ENCODE measurements around the gene PLIN5.

The PLIN5 gene

DNA sequence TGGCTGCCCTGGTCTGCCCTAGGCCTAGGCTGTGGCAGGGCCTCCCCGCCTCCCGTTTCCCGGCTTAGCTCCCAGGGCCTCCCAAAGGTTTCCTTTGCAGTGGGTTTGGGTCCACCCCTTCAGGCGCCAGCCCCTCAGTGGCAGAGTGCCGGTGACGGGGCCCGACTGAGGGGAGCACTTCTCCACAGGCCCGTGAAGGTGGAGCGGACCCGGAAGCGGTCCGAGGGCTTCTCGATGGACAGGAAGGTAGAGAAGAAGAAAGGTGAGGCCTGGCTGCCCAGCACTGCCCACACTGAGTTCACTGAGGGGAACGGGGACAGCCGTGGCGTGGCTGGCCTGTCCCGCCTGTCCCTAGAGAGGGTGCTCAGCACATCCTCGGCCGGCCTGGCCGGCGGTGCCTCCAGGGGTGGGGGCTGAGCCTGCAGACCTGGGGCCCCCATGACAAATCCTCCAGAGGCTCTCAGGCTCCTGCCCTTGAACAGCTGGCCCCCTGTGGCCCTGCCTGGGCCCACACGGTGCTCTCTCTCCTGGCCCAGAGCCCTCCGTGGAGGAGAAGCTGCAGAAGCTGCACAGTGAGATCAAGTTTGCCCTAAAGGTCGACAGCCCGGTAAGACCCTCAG is 37.1 kb downstream of the PLIN5 start:
- Histone ChIP-seq H3K9me3 (no peaks in the 10 kb centered on the region), H3K27me3 (no peaks in the 10 kb centered on the region), H3K4me3 (no peak overlapping the region), H3K36me3 (peaks cover 68 to 98% (median 93%) of the 10 kb centered on the region in 3 donors), H3K27ac (no peak overlapping the region), H3K4me1 (no peaks in the 10 kb centered on the region)
- intact Hi-C loops (cut with DNase I; ENCODE audit: low total_unique reads): no loop called here
- no peak for DNase-seq
- TF ChIP-seq, protein P1, sequence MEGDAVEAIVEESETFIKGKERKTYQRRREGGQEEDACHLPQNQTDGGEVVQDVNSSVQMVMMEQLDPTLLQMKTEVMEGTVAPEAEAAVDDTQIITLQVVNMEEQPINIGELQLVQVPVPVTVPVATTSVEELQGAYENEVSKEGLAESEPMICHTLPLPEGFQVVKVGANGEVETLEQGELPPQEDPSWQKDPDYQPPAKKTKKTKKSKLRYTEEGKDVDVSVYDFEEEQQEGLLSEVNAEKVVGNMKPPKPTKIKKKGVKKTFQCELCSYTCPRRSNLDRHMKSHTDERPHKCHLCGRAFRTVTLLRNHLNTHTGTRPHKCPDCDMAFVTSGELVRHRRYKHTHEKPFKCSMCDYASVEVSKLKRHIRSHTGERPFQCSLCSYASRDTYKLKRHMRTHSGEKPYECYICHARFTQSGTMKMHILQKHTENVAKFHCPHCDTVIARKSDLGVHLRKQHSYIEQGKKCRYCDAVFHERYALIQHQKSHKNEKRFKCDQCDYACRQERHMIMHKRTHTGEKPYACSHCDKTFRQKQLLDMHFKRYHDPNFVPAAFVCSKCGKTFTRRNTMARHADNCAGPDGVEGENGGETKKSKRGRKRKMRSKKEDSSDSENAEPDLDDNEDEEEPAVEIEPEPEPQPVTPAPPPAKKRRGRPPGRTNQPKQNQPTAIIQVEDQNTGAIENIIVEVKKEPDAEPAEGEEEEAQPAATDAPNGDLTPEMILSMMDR (IDR thresholded peaks at IDR 0.05): no peak

- TF ChIP-seq, protein P1 (IDR thresholded peaks at IDR 0.05): no peak
- DNase-seq: no peak
- Histone ChIP-seq H3K27me3 (no peaks in the 10 kb centered on the region), H3K27ac (no peak overlapping the region), H3K9me3 (no peaks in the 10 kb centered on the region), H3K36me3 (peaks cover 70 to 94% (median 87%) of the 10 kb centered on the region in 3 donors), H3K4me1 (no peaks in the 10 kb centered on the region), H3K4me3 (no peak overlapping the region)
- intact Hi-C loops (cut with DNase I; ENCODE audit: low total_unique reads): no loop called here
Measured at GRCh38 chr19:4496304-4496703, 38.7 kb downstream of the PLIN5 start.

GRCh38 chr19:4495471-4495870 is 39.6 kb downstream of the PLIN5 start:
- no peak overlapping the region for H3K27ac ChIP-seq
- H3K4me1 ChIP-seq: no peaks in the 10 kb centered on the region
- TF ChIP-seq, protein P1 (IDR thresholded peaks at IDR 0.05): no peak
- H3K27me3 ChIP-seq: no peaks in the 10 kb centered on the region
- H3K4me3 ChIP-seq: no peak overlapping the region
- H3K36me3 ChIP-seq: peaks cover 65 to 94% (median 80%) of the 10 kb centered on the region in 3 donors
- H3K9me3 ChIP-seq: no peaks in the 10 kb centered on the region
- DNase-seq: no peak
- intact Hi-C loops (cut with DNase I; ENCODE audit: low total_unique reads): no loop called here

GRCh38 chr19:4494691-4495064 is 40.3 kb downstream of the PLIN5 start:
- Histone ChIP-seq H3K36me3 (peaks cover 71 to 94% (median 81%) of the 10 kb centered on the region in 3 donors), H3K4me3 (no peak overlapping the region), H3K4me1 (no peaks in the 10 kb centered on the region), H3K27ac (no peak overlapping the region), H3K27me3 (no peaks in the 10 kb centered on the region), H3K9me3 (no peaks in the 10 kb centered on the region)
- intact Hi-C loops (cut with DNase I; ENCODE audit: low total_unique reads): no loop called here
- TF ChIP-seq, protein P1 (IDR thresholded peaks at IDR 0.05): no peak
- DNase-seq: no peak

GRCh38 chr19:4493929-4494690 is 40.9 kb downstream of the PLIN5 start:
- no peaks in the 10 kb centered on the region for H3K27me3 ChIP-seq
- H3K4me3 ChIP-seq: no peak overlapping the region
- peaks cover 71 to 94% (median 81%) of the 10 kb centered on the region in 3 donors for H3K36me3 ChIP-seq
- H3K4me1 ChIP-seq: no peaks in the 10 kb centered on the region
- TF ChIP-seq, protein P1 (IDR thresholded peaks at IDR 0.05): no peak
- no peaks in the 10 kb centered on the region for H3K9me3 ChIP-seq
- intact Hi-C loops (cut with DNase I; ENCODE audit: low total_unique reads): no loop called here
- H3K27ac ChIP-seq: no peak overlapping the region
- DNase-seq: no peak
